Measurements from ENCODE around the gene GALNT2.

GRCh38 chr1:230207598-230207997, 140.6 kb downstream of the GALNT2 start:
- no peak for TF ChIP-seq CTCF (IDR thresholded peaks at IDR 0.05)
- TF ChIP-seq POLR2A (IDR thresholded peaks at IDR 0.05), result no peak
- no peak for TF ChIP-seq POLR2AphosphoS5 (IDR thresholded peaks at IDR 0.05)
- no peak for TF ChIP-seq EP300 (IDR thresholded peaks at IDR 0.05)
